Endothelial cell of umbilical vein (primary cell): Measurements from ENCODE around the gene NR2C2. TPM values are rescaled to one million over a fixed set of nuclear protein-coding genes. Genes with fewer than 3 reads are reported as not detected.

Experiments
- BruUV-seq: library from RNA; stranded (reverse); fragments of 400-500 nt; replicated peaks from 2 replicates; lab custom pipeline; 2021; lab: Mats Ljungman, UMichigan
- CTCF ChIA-PET: fragments of 300-600, 350-600 bp; sonication (Branson Sonifier 250); formaldehyde crosslinking; loops from one replicate; lab custom pipeline; 2021; ENCODE audit warnings: antibody characterized with exemption, inconsistent platforms; lab: Charles Lee
- POLR2A ChIA-PET: fragments of 300-600, 350-600 bp; sonication (Branson Sonifier 250); formaldehyde crosslinking; loops from one replicate; lab custom pipeline; 2021; ENCODE audit warnings: antibody characterized with exemption, inconsistent platforms; lab: Charles Lee
- DNase-seq: peaks from one replicate; pipeline ENCODE4 v3.0.0-alpha.2; 2011; ENCODE audit warnings: low read depth, low spot score
- FAIRE-seq: peaks from 2 replicates; lab custom pipeline; 2011; peaks lifted over from hg19 to GRCh38; lab: Jason Lieb, UNC
- H2AFZ ChIP-seq: 2 replicates; pipeline ENCODE4 v1.6.0; 2012; ENCODE audit warnings: low read depth, low read length, control low read depth, inconsistent platforms
- H3K27ac ChIP-seq: 2 replicates; pipeline ENCODE4 v1.5.1; 2011; ENCODE audit warnings: low read depth, mild to moderate bottlenecking, control low read depth, low read length, moderate library complexity; ENCODE audit not compliant: insufficient read depth
- H3K27me3 ChIP-seq, 2 experiments: 2 replicates each; pipeline versions ENCODE4 v1.6.0 to v1.6.1; 2011; ENCODE audit warnings: low read length in 2 of 2, mixed read lengths in 1 of 2; ENCODE audit not compliant: control insufficient read depth in 2 of 2, insufficient read depth in 2 of 2
- H3K36me3 ChIP-seq, 2 experiments: 2 replicates in 1 of 2; 3 replicates in 1 of 2; pipeline ENCODE4 v1.5.1; 2011; ENCODE audit warnings: low read length in 2 of 2, mild to moderate bottlenecking in 1 of 2, moderate library complexity in 1 of 2; ENCODE audit not compliant: control insufficient read depth in 2 of 2, insufficient read depth in 2 of 2; ENCODE audit errors: extremely low read depth in 1 of 2
- H3K4me1 ChIP-seq: 3 replicates; pipeline ENCODE4 v1.5.1; 2011; ENCODE audit warnings: mild to moderate bottlenecking, low read length; ENCODE audit not compliant: control insufficient read depth, insufficient read depth; ENCODE audit errors: extremely low read depth
- H3K4me2 ChIP-seq: 2 replicates; pipeline ENCODE4 v1.6.1; 2011; ENCODE audit warnings: low read length, control low read depth, mixed read lengths; ENCODE audit not compliant: insufficient read depth
- H3K4me3 ChIP-seq, 3 experiments: fragments of 200-600 bp in 1 of 3; sonication (generic), shearing (Covaris generic) in 1 of 3; replicated peaks in 1 of 3; 2 replicates each; pipeline ENCODE4 v1.5.1; 2011 to 2016; ENCODE audit warnings: control low read depth in 3 of 3, low read length in 3 of 3, mild to moderate bottlenecking in 2 of 3, inconsistent platforms in 1 of 3, low read depth in 1 of 3, moderate library complexity in 1 of 3; ENCODE audit not compliant: insufficient read depth in 1 of 3
- H3K79me2 ChIP-seq: 2 replicates; pipeline ENCODE4 v1.6.0; 2012; ENCODE audit warnings: low read length, inconsistent platforms; ENCODE audit not compliant: control insufficient read depth, insufficient read depth
- H3K9ac ChIP-seq: replicated peaks from 2 replicates; pipeline ENCODE3; 2011; ENCODE audit warnings: low read length, control low read depth; ENCODE audit not compliant: insufficient read depth; ENCODE audit errors: extremely low read depth
- H3K9me1 ChIP-seq: replicated peaks from 3 replicates; pipeline ENCODE4 v1.6.0; 2011; ENCODE audit warnings: mild to moderate bottlenecking, low read length; ENCODE audit not compliant: control insufficient read depth, insufficient read depth; ENCODE audit errors: extremely low read depth
- H3K9me3 ChIP-seq: replicated peaks from 2 replicates; pipeline ENCODE4 v1.5.1; 2012; ENCODE audit warnings: low read length, inconsistent platforms; ENCODE audit not compliant: control insufficient read depth, insufficient read depth
- H4K20me1 ChIP-seq: replicated peaks from 2 replicates; pipeline ENCODE3; 2011; ENCODE audit warnings: mild to moderate bottlenecking, low read length; ENCODE audit not compliant: control insufficient read depth, insufficient read depth; ENCODE audit errors: extremely low read depth
- EZH2 ChIP-seq: IDR thresholded peaks from 2 replicates; pipeline ENCODE4 v1.6.1; 2012; ENCODE audit warnings: borderline replicate concordance, low read depth, mild to moderate bottlenecking, moderate library complexity, low read length, inconsistent platforms; ENCODE audit not compliant: severe bottlenecking
- FOS ChIP-seq: IDR thresholded peaks from 2 replicates; pipeline ENCODE4 v1.6.1; 2011; ENCODE audit warnings: mild to moderate bottlenecking, low read length, moderate library complexity, borderline replicate concordance; ENCODE audit not compliant: insufficient read depth
- GATA2 ChIP-seq: IDR thresholded peaks from 2 replicates; pipeline ENCODE4 v1.7.0; 2011; ENCODE audit warnings: low read depth, mild to moderate bottlenecking, moderate library complexity, mixed read lengths, low read length; ENCODE audit not compliant: insufficient read length, insufficient read depth
- JUN ChIP-seq: IDR thresholded peaks from 2 replicates; pipeline ENCODE4 v1.6.1; 2011; ENCODE audit warnings: borderline replicate concordance, low read depth; ENCODE audit not compliant: insufficient read length, insufficient read depth
- MYC ChIP-seq: IDR thresholded peaks from one replicate; pipeline ENCODE4 v1.6.1; 2011; ENCODE audit warnings: mild to moderate bottlenecking, low read depth, low read length
- POLR2A ChIP-seq: IDR thresholded peaks from 2 replicates; pipeline ENCODE4 v1.6.1; 2012; ENCODE audit warnings: low read depth, mild to moderate bottlenecking, control low read depth, low read length
- POLR2AphosphoS5 ChIP-seq: IDR thresholded peaks from 2 replicates; pipeline ENCODE4 v1.6.1; 2012; ENCODE audit warnings: low read depth, mild to moderate bottlenecking, control low read depth, low read length, moderate library complexity; ENCODE audit not compliant: insufficient read depth
- dilution Hi-C: fragments of 300-500 bp; cut with MboI; formaldehyde crosslinking; loops from one replicate; pipeline ENCODE4 v1.15.0; 2019; ENCODE audit warnings: low sequenced_read_pairs; ENCODE audit not compliant: extremely low pct_ligation_motif_present
- intact Hi-C: fragments of 100-400 bp; cut with micrococcal nuclease; formaldehyde crosslinking; loops from one replicate; pipeline ENCODE4 v1.10.0; 2022
- polyA plus RNA-seq, 4 experiments: library from polyadenylated mRNA; depleted of rRNA in 3 of 4; stranded (reverse) in 3 of 4; unstranded in 1 of 4; fragments of >200 nt; gene quantifications; 2 replicates each; pipeline versions ENCODE4 v1.2.1 to v1.2.3, GENCODE V29; 2011 to 2012; ENCODE audit warnings: missing spikeins in 1 of 4
- total RNA-seq: library from RNA; stranded (reverse); gene quantifications from 2 replicates; pipeline ENCODE4 v1.2.3, GENCODE V29; 2021
- TF ChIP-seq, protein P1 (sequence below): IDR thresholded peaks from 2 replicates; pipeline ENCODE4 v1.6.1; 2011; ENCODE audit not compliant: insufficient read depth, insufficient read length
- TF ChIP-seq, protein P2 (sequence below), 2 donors: IDR thresholded peaks; 1 replicate in 1 of 2; 2 replicates in 1 of 2; pipeline ENCODE4 v1.5.1; 2011; ENCODE audit warnings: low read length in 2 of 2, mild to moderate bottlenecking in 2 of 2, moderate library complexity in 2 of 2, control low read depth in 1 of 2, inconsistent platforms in 1 of 2, low read depth in 1 of 2; ENCODE audit not compliant: insufficient read depth in 1 of 2; ENCODE audit errors: extremely low read depth in 1 of 2

Gene NR2C2
- total and polyA plus RNA-seq, 2 donors (not counting 3 experiments of a cell fraction or from before 2014, with no cell fraction given) = 20.3 to 59.8 TPM

DNA sequence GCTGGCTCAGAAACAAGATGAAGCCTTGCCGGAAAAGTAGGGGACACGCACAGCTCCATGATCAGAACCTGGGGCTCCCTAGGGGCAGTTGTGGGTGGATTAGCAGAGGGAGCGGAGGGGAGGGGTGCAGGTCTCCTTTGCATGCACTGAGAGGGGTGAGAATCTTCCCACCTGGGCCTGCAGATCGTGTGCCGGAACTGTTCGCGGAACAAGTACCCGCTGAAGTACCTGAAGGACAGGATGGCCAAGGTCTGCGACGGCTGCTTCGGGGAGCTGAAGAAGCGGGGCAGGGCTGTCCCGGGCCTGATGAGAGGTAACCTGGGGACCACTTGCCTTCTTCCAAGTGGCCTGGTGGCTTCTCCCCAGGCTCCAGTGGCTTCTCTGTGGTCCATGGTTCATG lies 24.5 kb upstream of the NR2C2 start:
- no TSS peak for BruUV-seq
- no peaks in the 10 kb centered on the region for H3K9me3 ChIP-seq
- no peaks in the 10 kb centered on the region for H3K9me1 ChIP-seq
- ChIA-PET CTCF (interaction anchor here (3.3 to 7.3 kb wide), 2 partner anchors 134 to 248 kb away, joined by 60 to 77 read pairs; partner anchors contain the start of gene C3orf20), POLR2A (no interaction called here)
- peaks cover 16 to 56% of the 10 kb centered on the region in 2 experiments for H3K36me3 ChIP-seq
- H2AFZ ChIP-seq = no peak overlapping the region
- no peak overlapping the region for H3K4me3 ChIP-seq
- no peak overlapping the region for H3K4me2 ChIP-seq
- TF ChIP-seq GATA2 (no peak), EZH2 (no peak), POLR2AphosphoS5 (no peak)
- no peak overlapping the region for H3K27ac ChIP-seq
- dilution Hi-C loops = no loop called here
- H3K9ac ChIP-seq = no peak overlapping the region
- no peaks in the 10 kb centered on the region for H3K79me2 ChIP-seq
- FAIRE-seq (no peak), DNase-seq (no peak)
- no peaks in the 10 kb centered on the region for H3K27me3 ChIP-seq
- intact Hi-C loops = no loop called here
- no peaks in the 10 kb centered on the region for H4K20me1 ChIP-seq
- H3K4me1 ChIP-seq = peaks cover 4% of the 10 kb centered on the region

DNA sequence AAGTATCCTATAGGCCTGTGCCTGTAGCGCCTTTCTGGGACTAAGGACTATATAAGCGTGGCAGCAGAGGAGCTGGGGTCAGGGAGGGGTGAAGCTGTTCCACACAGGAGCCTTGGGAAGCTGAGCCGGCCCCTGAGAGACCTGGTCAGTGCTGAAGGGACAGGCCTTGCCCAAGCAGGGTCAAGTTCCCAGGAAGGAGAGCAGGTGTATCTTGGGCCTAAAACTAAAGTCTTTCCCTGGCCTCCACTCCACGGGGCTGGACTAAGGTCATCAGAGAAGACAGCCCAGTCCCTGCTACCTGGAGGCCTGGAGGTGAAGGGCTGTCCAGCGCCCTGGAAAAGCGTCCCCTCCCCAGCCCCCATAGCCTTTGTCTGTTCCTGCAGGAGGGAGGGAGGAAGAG lies 23.9 kb upstream of the NR2C2 start:
- no peak overlapping the region for H3K27ac ChIP-seq
- no peak overlapping the region for H3K4me2 ChIP-seq
- dilution Hi-C loops = no loop called here
- ChIA-PET CTCF (interaction anchor here (0.7 to 7.3 kb wide), 4 partner anchors 128 to 249 kb away, joined by 3 to 77 read pairs (median 4); partner anchors contain the start of gene C3orf20), POLR2A (interaction anchor here (0.6 kb wide), 1 partner anchor 251 kb away, joined by 3 read pairs; no protein-coding TSS in a partner anchor)
- DNase-seq (no peak), FAIRE-seq (no peak)
- BruUV-seq = no TSS peak
- no peak overlapping the region for H3K9ac ChIP-seq
- no peak overlapping the region for H3K4me3 ChIP-seq
- no peaks in the 10 kb centered on the region for H3K9me3 ChIP-seq
- H4K20me1 ChIP-seq = no peaks in the 10 kb centered on the region
- H3K79me2 ChIP-seq = no peaks in the 10 kb centered on the region
- no peak overlapping the region for H2AFZ ChIP-seq
- intact Hi-C loops = no loop called here
- TF ChIP-seq, protein P1, sequence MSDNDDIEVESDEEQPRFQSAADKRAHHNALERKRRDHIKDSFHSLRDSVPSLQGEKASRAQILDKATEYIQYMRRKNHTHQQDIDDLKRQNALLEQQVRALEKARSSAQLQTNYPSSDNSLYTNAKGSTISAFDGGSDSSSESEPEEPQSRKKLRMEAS = no peak
- TF ChIP-seq POLR2AphosphoS5 (no peak), FOS (no peak), EZH2 (no peak), MYC (no peak), GATA2 (no peak), POLR2A (no peak), JUN (no peak)
- TF ChIP-seq, protein P2, sequence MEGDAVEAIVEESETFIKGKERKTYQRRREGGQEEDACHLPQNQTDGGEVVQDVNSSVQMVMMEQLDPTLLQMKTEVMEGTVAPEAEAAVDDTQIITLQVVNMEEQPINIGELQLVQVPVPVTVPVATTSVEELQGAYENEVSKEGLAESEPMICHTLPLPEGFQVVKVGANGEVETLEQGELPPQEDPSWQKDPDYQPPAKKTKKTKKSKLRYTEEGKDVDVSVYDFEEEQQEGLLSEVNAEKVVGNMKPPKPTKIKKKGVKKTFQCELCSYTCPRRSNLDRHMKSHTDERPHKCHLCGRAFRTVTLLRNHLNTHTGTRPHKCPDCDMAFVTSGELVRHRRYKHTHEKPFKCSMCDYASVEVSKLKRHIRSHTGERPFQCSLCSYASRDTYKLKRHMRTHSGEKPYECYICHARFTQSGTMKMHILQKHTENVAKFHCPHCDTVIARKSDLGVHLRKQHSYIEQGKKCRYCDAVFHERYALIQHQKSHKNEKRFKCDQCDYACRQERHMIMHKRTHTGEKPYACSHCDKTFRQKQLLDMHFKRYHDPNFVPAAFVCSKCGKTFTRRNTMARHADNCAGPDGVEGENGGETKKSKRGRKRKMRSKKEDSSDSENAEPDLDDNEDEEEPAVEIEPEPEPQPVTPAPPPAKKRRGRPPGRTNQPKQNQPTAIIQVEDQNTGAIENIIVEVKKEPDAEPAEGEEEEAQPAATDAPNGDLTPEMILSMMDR (IDR thresholded peaks at IDR 0.05; ENCODE audit: extremely low read depth in 1 of 2, insufficient read depth in 1 of 2, low read depth in 1 of 2, low read length in 2 of 2) = no peak
- H3K27me3 ChIP-seq = no peaks in the 10 kb centered on the region
- H3K9me1 ChIP-seq = no peaks in the 10 kb centered on the region
- H3K36me3 ChIP-seq = peaks cover 16 to 51% of the 10 kb centered on the region in 2 experiments
- H3K4me1 ChIP-seq = peaks cover 4% of the 10 kb centered on the region
